ENCODE data around the gene ME3. TPM values are rescaled to one million over a fixed set of nuclear protein-coding genes. Genes with fewer than 3 reads are reported as not detected.

Gene ME3
- polyA plus RNA-seq, 1 donor (not counting 4 experiments of a cell fraction or from before 2014, with no cell fraction given) = 1.0 TPM

DNA sequence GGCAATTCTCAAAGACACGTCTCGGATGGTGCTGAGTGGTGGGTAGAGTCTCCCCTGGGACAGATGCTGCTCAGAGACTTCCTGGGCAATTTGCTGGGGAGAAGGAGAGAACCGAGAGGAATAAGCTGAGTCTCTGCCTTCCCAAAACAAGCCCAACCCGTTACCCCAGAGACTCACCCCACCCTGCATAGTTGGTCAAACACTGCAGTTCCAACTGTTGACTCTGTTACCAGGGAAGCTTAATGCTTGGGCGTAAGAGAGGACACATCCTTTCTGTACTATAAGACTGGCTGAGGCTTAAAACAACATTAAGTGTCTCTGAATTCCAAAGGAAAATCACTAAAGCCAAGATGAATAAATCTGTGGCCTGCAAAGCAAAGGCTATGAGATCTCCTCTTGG, 229.6 kb downstream of the ME3 start:
- no peak for TF ChIP-seq EZH2 (IDR thresholded peaks at IDR 0.05; ENCODE audit: low read length)
- TF ChIP-seq, protein P1, sequence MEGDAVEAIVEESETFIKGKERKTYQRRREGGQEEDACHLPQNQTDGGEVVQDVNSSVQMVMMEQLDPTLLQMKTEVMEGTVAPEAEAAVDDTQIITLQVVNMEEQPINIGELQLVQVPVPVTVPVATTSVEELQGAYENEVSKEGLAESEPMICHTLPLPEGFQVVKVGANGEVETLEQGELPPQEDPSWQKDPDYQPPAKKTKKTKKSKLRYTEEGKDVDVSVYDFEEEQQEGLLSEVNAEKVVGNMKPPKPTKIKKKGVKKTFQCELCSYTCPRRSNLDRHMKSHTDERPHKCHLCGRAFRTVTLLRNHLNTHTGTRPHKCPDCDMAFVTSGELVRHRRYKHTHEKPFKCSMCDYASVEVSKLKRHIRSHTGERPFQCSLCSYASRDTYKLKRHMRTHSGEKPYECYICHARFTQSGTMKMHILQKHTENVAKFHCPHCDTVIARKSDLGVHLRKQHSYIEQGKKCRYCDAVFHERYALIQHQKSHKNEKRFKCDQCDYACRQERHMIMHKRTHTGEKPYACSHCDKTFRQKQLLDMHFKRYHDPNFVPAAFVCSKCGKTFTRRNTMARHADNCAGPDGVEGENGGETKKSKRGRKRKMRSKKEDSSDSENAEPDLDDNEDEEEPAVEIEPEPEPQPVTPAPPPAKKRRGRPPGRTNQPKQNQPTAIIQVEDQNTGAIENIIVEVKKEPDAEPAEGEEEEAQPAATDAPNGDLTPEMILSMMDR (optimal IDR thresholded peaks at IDR 0.05 in 1 of 3, IDR thresholded peaks at IDR 0.05 in 1 of 3, conservative IDR thresholded peaks at IDR 0.05 in 1 of 3; ENCODE audit: extremely low read depth in 1 of 3, insufficient read depth in 2 of 3, low read length in 3 of 3) = no peak
- Histone ChIP-seq H3K27ac (ENCODE audit: control insufficient read depth, insufficient read depth, low read length) (no peak overlapping the region), H3K4me3 (ENCODE audit: control insufficient read depth in 2 of 3, extremely low read depth in 1 of 3, insufficient read depth in 2 of 3, low read depth in 1 of 3, low read length in 3 of 3) (no peak overlapping the region), H3K9me1 (ENCODE audit: control insufficient read depth, extremely low read depth, insufficient read depth, low read length) (no peaks in the 10 kb centered on the region), H3K36me3 (ENCODE audit: control insufficient read depth in 2 of 2, extremely low read depth in 1 of 2, insufficient read depth in 2 of 2, low read length in 2 of 2) (no peaks in the 10 kb centered on the region), H3K4me1 (ENCODE audit: control insufficient read depth, extremely low read depth, insufficient read depth, low read length) (no peaks in the 10 kb centered on the region), H4K20me1 (ENCODE audit: control insufficient read depth, extremely low read depth, insufficient read depth, low read length) (no peaks in the 10 kb centered on the region), H3K79me2 (ENCODE audit: control insufficient read depth, insufficient read depth, low read length) (no peaks in the 10 kb centered on the region), H3K9me3 (ENCODE audit: control insufficient read depth, low read depth, low read length) (no peaks in the 10 kb centered on the region), H3K4me2 (ENCODE audit: control insufficient read depth, extremely low read depth, insufficient read depth, low read depth, low read length) (no peak overlapping the region), H2AFZ (ENCODE audit: control insufficient read depth, low read length) (no peak overlapping the region), H3K9ac (ENCODE audit: control insufficient read depth, extremely low read depth, insufficient read depth, low read length) (no peak overlapping the region), H3K27me3 (ENCODE audit: control insufficient read depth, extremely low read depth, insufficient read depth, low read length) (no peaks in the 10 kb centered on the region)
- dilution Hi-C loops (cut with MboI; ENCODE audit: extremely low pct_ligation_motif_present, low sequenced_read_pairs) = no loop called here
- no peak for DNase-seq (ENCODE audit: low read depth, low spot score)
- FAIRE-seq = no peak

DNA sequence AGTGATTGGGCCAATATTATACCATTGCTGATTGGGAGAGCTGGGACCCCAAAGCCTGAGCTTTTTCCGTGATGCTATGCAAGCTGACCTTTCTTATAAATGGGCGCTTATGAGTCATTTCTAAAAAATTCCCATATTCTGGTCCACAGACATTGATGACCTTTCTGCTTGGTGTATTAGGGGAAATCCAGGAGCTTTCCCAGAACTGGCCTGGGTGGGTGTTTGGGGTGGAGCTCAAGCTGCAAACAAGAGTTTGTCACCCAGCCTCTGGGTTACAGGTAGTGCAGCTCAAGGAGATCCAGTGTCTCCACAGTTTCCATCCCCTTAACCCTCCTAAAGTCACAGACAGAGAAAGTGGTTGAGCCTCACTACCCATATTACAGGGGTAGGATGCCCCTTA, 230.0 kb downstream of the ME3 start:
- Histone ChIP-seq H2AFZ (ENCODE audit: control insufficient read depth, low read length) (no peak overlapping the region), H4K20me1 (ENCODE audit: control insufficient read depth, extremely low read depth, insufficient read depth, low read length) (no peaks in the 10 kb centered on the region), H3K27ac (ENCODE audit: control insufficient read depth, insufficient read depth, low read length) (no peak overlapping the region), H3K9ac (ENCODE audit: control insufficient read depth, extremely low read depth, insufficient read depth, low read length) (no peak overlapping the region), H3K4me3 (ENCODE audit: control insufficient read depth in 2 of 3, extremely low read depth in 1 of 3, insufficient read depth in 2 of 3, low read depth in 1 of 3, low read length in 3 of 3) (no peak overlapping the region), H3K27me3 (ENCODE audit: control insufficient read depth, extremely low read depth, insufficient read depth, low read length) (no peaks in the 10 kb centered on the region), H3K9me1 (ENCODE audit: control insufficient read depth, extremely low read depth, insufficient read depth, low read length) (no peaks in the 10 kb centered on the region), H3K9me3 (ENCODE audit: control insufficient read depth, low read depth, low read length) (no peaks in the 10 kb centered on the region), H3K79me2 (ENCODE audit: control insufficient read depth, insufficient read depth, low read length) (no peaks in the 10 kb centered on the region), H3K4me1 (ENCODE audit: control insufficient read depth, extremely low read depth, insufficient read depth, low read length) (no peaks in the 10 kb centered on the region), H3K36me3 (ENCODE audit: control insufficient read depth in 2 of 2, extremely low read depth in 1 of 2, insufficient read depth in 2 of 2, low read length in 2 of 2) (no peaks in the 10 kb centered on the region), H3K4me2 (ENCODE audit: control insufficient read depth, extremely low read depth, insufficient read depth, low read depth, low read length) (no peak overlapping the region)
- no peak for FAIRE-seq
- TF ChIP-seq, protein P1 (optimal IDR thresholded peaks at IDR 0.05 in 1 of 3, IDR thresholded peaks at IDR 0.05 in 1 of 3, conservative IDR thresholded peaks at IDR 0.05 in 1 of 3; ENCODE audit: extremely low read depth in 1 of 3, insufficient read depth in 2 of 3, low read length in 3 of 3) = no peak
- no peak for TF ChIP-seq EZH2 (IDR thresholded peaks at IDR 0.05; ENCODE audit: low read length)
- no peak for DNase-seq (ENCODE audit: low read depth, low spot score)
- dilution Hi-C loops (cut with MboI; ENCODE audit: extremely low pct_ligation_motif_present, low sequenced_read_pairs) = no loop called here
